GM21737 (cell line): ENCODE results near the gene CDH4.

ENCODE experiments used
- ATAC-seq: cut with Tn5 transposase; IDR thresholded peaks from one replicate; pipeline ENCODE4 v1.9.1; 2021; ENCODE audit warnings: mild to moderate bottlenecking, moderate library complexity; ENCODE audit not compliant: unreplicated experiment

CDH4 gene

GRCh38 chr20:61953037-61954021, 701.3 kb downstream of the CDH4 start:
- no peak for ATAC-seq

GRCh38 chr20:61954276-61955021, 702.4 kb downstream of the CDH4 start:
- no peak for ATAC-seq

- ATAC-seq = no peak
Measured at GRCh38 chr20:61955668-61956395, 703.8 kb downstream of the CDH4 start.

GRCh38 chr20:61956396-61957342, 704.6 kb downstream of the CDH4 start:
- ATAC-seq = no peak

- no peak for ATAC-seq
Measured at GRCh38 chr20:61957961-61958715, 706.1 kb downstream of the CDH4 start.

- no peak for ATAC-seq
Measured at GRCh38 chr20:61958773-61959700, 707.0 kb downstream of the CDH4 start.

- ATAC-seq = no peak
Measured at GRCh38 chr20:61960836-61961235, 708.8 kb downstream of the CDH4 start.

- no peak for ATAC-seq
Measured at GRCh38 chr20:61963149-61963548, 711.1 kb downstream of the CDH4 start.

- ATAC-seq = no peak
Measured at GRCh38 chr20:61963885-61964674, 712.0 kb downstream of the CDH4 start.

- no peak for ATAC-seq
Measured at GRCh38 chr20:61964675-61965605, 712.9 kb downstream of the CDH4 start.

GRCh38 chr20:61965606-61966491, 713.8 kb downstream of the CDH4 start:
- no peak for ATAC-seq

- no peak for ATAC-seq
Measured at GRCh38 chr20:61966492-61967244, 714.6 kb downstream of the CDH4 start.

GRCh38 chr20:61967300-61967699, 715.2 kb downstream of the CDH4 start:
- ATAC-seq = no peak

- ATAC-seq = no peak
Measured at GRCh38 chr20:61968036-61968810, 716.2 kb downstream of the CDH4 start.
